Endothelial cell of umbilical vein (primary cell): Measurements from ENCODE around the gene SBSN.

ENCODE experiments used
- CTCF ChIP-seq, 2 donors: IDR thresholded peaks; 1 replicate in 1 of 2; 2 replicates in 1 of 2; pipeline ENCODE4 v1.5.1; 2011; ENCODE audit warnings: low read length in 2 of 2, mild to moderate bottlenecking in 2 of 2, moderate library complexity in 2 of 2, control low read depth in 1 of 2, inconsistent platforms in 1 of 2, low read depth in 1 of 2; ENCODE audit not compliant: insufficient read depth in 1 of 2; ENCODE audit errors: extremely low read depth in 1 of 2
- EZH2 ChIP-seq: IDR thresholded peaks from 2 replicates; pipeline ENCODE4 v1.6.1; 2012; ENCODE audit warnings: borderline replicate concordance, low read depth, mild to moderate bottlenecking, moderate library complexity, low read length, inconsistent platforms; ENCODE audit not compliant: severe bottlenecking
- FOS ChIP-seq: IDR thresholded peaks from 2 replicates; pipeline ENCODE4 v1.6.1; 2011; ENCODE audit warnings: mild to moderate bottlenecking, low read length, moderate library complexity, borderline replicate concordance; ENCODE audit not compliant: insufficient read depth
- GATA2 ChIP-seq: IDR thresholded peaks from 2 replicates; pipeline ENCODE4 v1.7.0; 2011; ENCODE audit warnings: low read depth, mild to moderate bottlenecking, moderate library complexity, mixed read lengths, low read length; ENCODE audit not compliant: insufficient read length, insufficient read depth
- POLR2AphosphoS5 ChIP-seq: IDR thresholded peaks from 2 replicates; pipeline ENCODE4 v1.6.1; 2012; ENCODE audit warnings: low read depth, mild to moderate bottlenecking, control low read depth, low read length, moderate library complexity; ENCODE audit not compliant: insufficient read depth

DNA sequence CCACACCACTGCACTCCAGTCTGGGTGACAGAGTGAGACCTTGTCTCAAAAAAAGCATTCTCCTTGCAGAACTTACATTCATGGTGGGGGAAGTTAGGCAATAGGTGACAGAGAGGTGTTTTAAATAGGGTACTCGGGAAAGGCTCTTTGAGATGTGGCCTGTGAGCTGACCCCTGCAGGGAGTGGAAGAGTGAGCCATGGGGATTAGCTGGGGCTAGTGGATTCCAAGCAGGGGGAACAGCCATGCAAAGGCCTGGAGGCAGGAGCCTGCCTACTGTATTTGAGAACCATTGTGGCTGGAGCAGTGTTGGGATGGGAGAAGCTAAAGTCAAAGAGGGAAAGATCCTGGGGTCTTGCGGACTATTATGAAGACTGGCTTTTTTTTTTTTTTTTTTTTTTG, 10.8 kb downstream of the SBSN start:
- TF ChIP-seq CTCF (IDR thresholded peaks at IDR 0.05; ENCODE audit: extremely low read depth in 1 of 2, insufficient read depth in 1 of 2, low read depth in 1 of 2, low read length in 2 of 2) (no peak), EZH2 (no peak), POLR2AphosphoS5 (no peak), FOS (no peak), GATA2 (no peak)
